ENCODE data around the gene SIRT6. TPM values are rescaled to one million over a fixed set of nuclear protein-coding genes. Genes with fewer than 3 reads are reported as not detected.
"Not testable (repeated sequence)": the region's sequence is repeated elsewhere in the genome, so short reads cannot be mapped to it uniquely, and the experiment has no call there.

Gene SIRT6
- total RNA-seq, 1 experiment from 2014 or later: 22.2 TPM

- Histone ChIP-seq H3K9me3 (ENCODE audit: insufficient read depth, low read depth) (no peaks in the 10 kb centered on the region), H3F3A (ENCODE audit: insufficient read depth, low read depth) (no peaks in the 10 kb centered on the region), H3K36me3 (ENCODE audit: low read depth) (no peaks in the 10 kb centered on the region), H3K27ac (no peak overlapping the region), H4K20me1 (ENCODE audit: insufficient read depth) (no peaks in the 10 kb centered on the region), H2AFZ (no peak overlapping the region), H3K4me3 (no peak overlapping the region), H3K79me2 (ENCODE audit: low read depth) (no peaks in the 10 kb centered on the region), H3K27me3 (ENCODE audit: insufficient read depth, low read depth) (no peaks in the 10 kb centered on the region), H3K4me2 (no peak overlapping the region), H3K9me2 (ENCODE audit: insufficient read depth) (no peaks in the 10 kb centered on the region), H3K4me1 (replicated peaks; ENCODE audit: insufficient read depth) (no peaks in the 10 kb centered on the region)
- no TSS peak for BruUV-seq (replicated peaks)
- TF ChIP-seq EZH2 (IDR thresholded peaks at IDR 0.05; ENCODE audit: low read depth) (no peak), CTCF (conservative IDR thresholded peaks at IDR 0.05) (no peak)
- ChIA-PET POLR2A (ENCODE audit: unreplicated experiment) (no interaction called here), CTCF (no interaction called here)
- intact Hi-C loops (cut with micrococcal nuclease; ENCODE audit: unreplicated experiment): no loop called here
- DNase-seq: no peak
These were observed 12.0 kb upstream of the SIRT6 start for GRCh38 chr19:4194353-4194752.

GRCh38 chr19:4192537-4192936, 10.2 kb upstream of the SIRT6 start:
- H3K4me3 ChIP-seq; BruUV-seq (replicated peaks); H3K4me1 ChIP-seq (replicated peaks; ENCODE audit: insufficient read depth); H2AFZ ChIP-seq; H3K4me2 ChIP-seq; H3F3A ChIP-seq (ENCODE audit: insufficient read depth, low read depth); H4K20me1 ChIP-seq (ENCODE audit: insufficient read depth); H3K9me2 ChIP-seq (ENCODE audit: insufficient read depth); intact Hi-C loops (cut with micrococcal nuclease; ENCODE audit: unreplicated experiment); H3K9me3 ChIP-seq (ENCODE audit: insufficient read depth, low read depth); H3K36me3 ChIP-seq (ENCODE audit: low read depth); H3K79me2 ChIP-seq (ENCODE audit: low read depth); POLR2A ChIA-PET (ENCODE audit: unreplicated experiment); DNase-seq; H3K27me3 ChIP-seq (ENCODE audit: insufficient read depth, low read depth); H3K27ac ChIP-seq: not testable (repeated sequence)
- CTCF ChIA-PET: interaction anchor here (0.7 kb wide), 1 partner anchor 115 kb away, joined by 3 read pairs; no protein-coding TSS in a partner anchor

GRCh38 chr19:4189641-4190040, 7.3 kb upstream of the SIRT6 start:
- no peak for TF ChIP-seq EZH2 (IDR thresholded peaks at IDR 0.05; ENCODE audit: low read depth)
- TF ChIP-seq CTCF (conservative IDR thresholded peaks at IDR 0.05): no peak
- intact Hi-C loops (cut with micrococcal nuclease; ENCODE audit: unreplicated experiment): no loop called here
- Histone ChIP-seq H3F3A (ENCODE audit: insufficient read depth, low read depth) (peaks cover 4% of the 10 kb centered on the region; the same call in 1 of the 2 replicates), H3K79me2 (ENCODE audit: low read depth) (no peaks in the 10 kb centered on the region), H4K20me1 (ENCODE audit: insufficient read depth) (no peaks in the 10 kb centered on the region), H3K27me3 (ENCODE audit: insufficient read depth, low read depth) (no peaks in the 10 kb centered on the region), H3K4me1 (replicated peaks; ENCODE audit: insufficient read depth) (no peaks in the 10 kb centered on the region), H3K9me3 (ENCODE audit: insufficient read depth, low read depth) (no peaks in the 10 kb centered on the region), H3K9me2 (ENCODE audit: insufficient read depth) (no peaks in the 10 kb centered on the region), H3K4me3 (no peak overlapping the region), H2AFZ (no peak overlapping the region), H3K27ac (no peak overlapping the region), H3K4me2 (no peak overlapping the region), H3K36me3 (ENCODE audit: low read depth) (no peaks in the 10 kb centered on the region)
- ChIA-PET POLR2A (ENCODE audit: unreplicated experiment) (no interaction called here), CTCF (no interaction called here)
- no peak for DNase-seq
- no TSS peak for BruUV-seq (replicated peaks)

- no peaks in the 10 kb centered on the region for H3K9me2 ChIP-seq (ENCODE audit: insufficient read depth)
- BruUV-seq (replicated peaks): no TSS peak
- no peaks in the 10 kb centered on the region for H3K79me2 ChIP-seq (ENCODE audit: low read depth)
- intact Hi-C loops (cut with micrococcal nuclease; ENCODE audit: unreplicated experiment): no loop called here
- H3K4me3 ChIP-seq: no peak overlapping the region
- DNase-seq: no peak
- no peaks in the 10 kb centered on the region for H3K9me3 ChIP-seq (ENCODE audit: insufficient read depth, low read depth)
- no peak overlapping the region for H2AFZ ChIP-seq
- H3K27me3 ChIP-seq (ENCODE audit: insufficient read depth, low read depth): no peaks in the 10 kb centered on the region
- POLR2A ChIA-PET (ENCODE audit: unreplicated experiment): no interaction called here
- CTCF ChIA-PET: no interaction called here
- no peaks in the 10 kb centered on the region for H4K20me1 ChIP-seq (ENCODE audit: insufficient read depth)
- H3K4me1 ChIP-seq (replicated peaks; ENCODE audit: insufficient read depth): no peaks in the 10 kb centered on the region
- TF ChIP-seq CTCF (conservative IDR thresholded peaks at IDR 0.05): no peak
- no peak for TF ChIP-seq EZH2 (IDR thresholded peaks at IDR 0.05; ENCODE audit: low read depth)
- H3K4me2 ChIP-seq: no peak overlapping the region
- no peaks in the 10 kb centered on the region for H3K36me3 ChIP-seq (ENCODE audit: low read depth)
- H3F3A ChIP-seq (ENCODE audit: insufficient read depth, low read depth): peaks cover 4% of the 10 kb centered on the region; the same call in 1 of the 2 replicates
- no peak overlapping the region for H3K27ac ChIP-seq
These were observed 5.2 kb upstream of the SIRT6 start for GRCh38 chr19:4187313-4188122.

Measured in PC-9 (cell line).